ENCODE results near the gene JMJD1C. TPM values are rescaled to one million over a fixed set of nuclear protein-coding genes. Genes with fewer than 3 reads are reported as not detected.

Gene JMJD1C
- total RNA-seq, 1 donor from 2014 or later, result 34.6 TPM

DNA sequence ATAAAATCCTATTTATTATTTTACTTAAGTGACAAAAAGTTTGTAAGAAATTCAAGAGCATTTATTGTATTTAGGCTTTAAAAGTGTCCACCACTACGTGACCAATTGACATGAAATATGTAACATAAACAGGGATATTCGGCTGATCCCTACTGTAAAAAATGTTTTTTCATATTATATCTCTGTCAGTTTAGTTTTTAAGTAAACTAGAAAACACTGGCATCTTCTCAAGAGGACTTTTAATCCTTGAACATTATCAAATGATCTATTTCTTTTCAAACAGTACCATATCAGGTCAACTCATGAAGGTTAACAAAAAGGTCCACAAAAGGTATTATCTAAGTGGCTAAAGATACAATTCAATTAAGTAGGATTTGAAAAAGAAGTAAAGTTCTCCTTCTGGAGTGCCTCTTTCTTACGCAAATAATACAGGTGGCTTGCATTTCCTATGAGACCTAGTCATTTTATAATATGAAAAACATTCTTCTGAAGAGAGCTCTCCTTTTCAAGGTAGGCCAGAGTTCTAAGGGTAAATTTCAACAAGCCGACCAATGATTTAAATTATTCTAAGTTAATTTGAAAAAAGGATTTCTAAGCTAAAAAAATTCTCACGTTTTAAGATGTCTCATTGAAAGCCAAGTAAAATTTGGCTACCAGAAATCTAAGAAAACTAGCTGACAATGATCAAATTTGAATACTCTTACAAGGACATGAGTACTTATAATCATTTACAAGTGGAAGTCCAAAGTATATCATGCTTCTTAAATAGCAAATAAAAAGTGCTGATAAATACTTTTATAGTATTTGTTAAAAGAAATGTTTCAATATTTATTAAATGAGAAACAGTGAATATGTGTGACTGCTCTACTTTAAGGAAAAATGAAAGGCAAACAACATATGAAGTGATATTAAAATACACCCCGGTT, 199.1 kb downstream of the JMJD1C start:
- no peak for DNase-seq
- intact Hi-C loops (cut with micrococcal nuclease), result loop anchor here (10.0 kb wide), 1 partner anchor 52 kb away; no protein-coding TSS in a partner anchor
- peak overlapping the region; percentile 66 for H3K4me3 ChIP-seq
- TF ChIP-seq, protein P1, sequence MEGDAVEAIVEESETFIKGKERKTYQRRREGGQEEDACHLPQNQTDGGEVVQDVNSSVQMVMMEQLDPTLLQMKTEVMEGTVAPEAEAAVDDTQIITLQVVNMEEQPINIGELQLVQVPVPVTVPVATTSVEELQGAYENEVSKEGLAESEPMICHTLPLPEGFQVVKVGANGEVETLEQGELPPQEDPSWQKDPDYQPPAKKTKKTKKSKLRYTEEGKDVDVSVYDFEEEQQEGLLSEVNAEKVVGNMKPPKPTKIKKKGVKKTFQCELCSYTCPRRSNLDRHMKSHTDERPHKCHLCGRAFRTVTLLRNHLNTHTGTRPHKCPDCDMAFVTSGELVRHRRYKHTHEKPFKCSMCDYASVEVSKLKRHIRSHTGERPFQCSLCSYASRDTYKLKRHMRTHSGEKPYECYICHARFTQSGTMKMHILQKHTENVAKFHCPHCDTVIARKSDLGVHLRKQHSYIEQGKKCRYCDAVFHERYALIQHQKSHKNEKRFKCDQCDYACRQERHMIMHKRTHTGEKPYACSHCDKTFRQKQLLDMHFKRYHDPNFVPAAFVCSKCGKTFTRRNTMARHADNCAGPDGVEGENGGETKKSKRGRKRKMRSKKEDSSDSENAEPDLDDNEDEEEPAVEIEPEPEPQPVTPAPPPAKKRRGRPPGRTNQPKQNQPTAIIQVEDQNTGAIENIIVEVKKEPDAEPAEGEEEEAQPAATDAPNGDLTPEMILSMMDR (IDR thresholded peaks at IDR 0.05; ENCODE audit: borderline replicate concordance), result no peak
- peak overlapping the region; percentile 89 for H3K27ac ChIP-seq (replicated peaks)
- H3K9me3 ChIP-seq (replicated peaks), result no peaks in the 10 kb centered on the region
- no peaks in the 10 kb centered on the region for H3K36me3 ChIP-seq
- H3K27me3 ChIP-seq (ENCODE audit: low read depth), result no peaks in the 10 kb centered on the region
- H3K4me1 ChIP-seq, result peaks cover 56% of the 10 kb centered on the region

DNA sequence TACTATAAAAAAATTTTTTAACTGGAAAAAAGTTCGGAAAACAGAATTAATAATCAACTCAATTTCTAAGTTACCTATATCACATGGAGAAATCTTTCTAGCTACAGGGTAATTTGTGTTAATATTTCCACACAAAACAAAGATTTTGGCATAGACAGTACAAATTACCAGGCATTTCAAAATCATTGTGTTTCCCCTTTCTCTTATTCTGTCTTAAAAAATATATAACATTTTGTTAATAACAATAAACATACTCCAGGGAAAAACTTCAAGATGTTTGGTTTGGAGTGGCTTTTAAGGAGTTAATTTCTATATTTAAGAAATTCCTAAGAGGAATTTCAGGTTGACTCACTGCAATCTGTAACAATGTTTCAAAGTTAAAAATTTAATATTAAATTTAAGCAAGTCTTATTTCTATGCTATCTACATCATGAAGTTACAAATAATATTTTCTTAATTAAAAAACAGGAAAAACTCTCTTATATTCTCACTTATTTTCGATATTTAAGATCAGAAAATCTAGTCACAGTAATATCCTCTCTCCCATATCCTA, 200.0 kb downstream of the JMJD1C start:
- intact Hi-C loops (cut with micrococcal nuclease), result loop anchor here (10.0 kb wide), 1 partner anchor 51 kb away; no protein-coding TSS in a partner anchor
- peak overlapping the region; percentile 89 for H3K27ac ChIP-seq (replicated peaks)
- H3K9me3 ChIP-seq (replicated peaks), result no peaks in the 10 kb centered on the region
- peaks cover 5% of the 10 kb centered on the region for H3K36me3 ChIP-seq
- TF ChIP-seq, protein P1 (IDR thresholded peaks at IDR 0.05; ENCODE audit: borderline replicate concordance), result no peak
- DNase-seq, result no peak
- H3K27me3 ChIP-seq (ENCODE audit: low read depth), result no peaks in the 10 kb centered on the region
- H3K4me3 ChIP-seq, result peak overlapping the region; percentile 66
- H3K4me1 ChIP-seq, result peaks cover 64% of the 10 kb centered on the region

DNA sequence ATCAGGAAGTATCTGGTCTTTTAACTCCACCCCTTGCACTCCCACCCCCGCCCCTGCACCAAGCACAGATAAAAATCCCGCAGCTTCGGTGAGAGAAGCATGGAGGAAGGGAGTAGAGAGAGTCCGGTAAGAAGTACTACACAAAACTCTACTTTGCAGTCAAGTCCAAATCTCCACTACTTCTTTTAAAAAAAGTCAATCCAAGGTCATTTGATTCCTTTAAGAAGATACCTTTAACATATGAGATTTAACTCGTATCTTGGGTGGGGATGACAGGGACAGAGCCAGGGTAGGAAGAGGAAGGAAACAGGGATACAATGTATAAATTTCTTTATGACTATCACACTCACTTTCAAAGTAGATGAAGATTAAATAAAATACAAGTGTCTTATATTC, 200.6 kb downstream of the JMJD1C start:
- H3K27ac ChIP-seq (replicated peaks), result peak overlapping the region; percentile 89
- intact Hi-C loops (cut with micrococcal nuclease), result loop anchor here (10.0 kb wide), 1 partner anchor 50 kb away; no protein-coding TSS in a partner anchor
- H3K27me3 ChIP-seq (ENCODE audit: low read depth), result no peaks in the 10 kb centered on the region
- peaks cover 6% of the 10 kb centered on the region for H3K36me3 ChIP-seq
- H3K9me3 ChIP-seq (replicated peaks), result no peaks in the 10 kb centered on the region
- H3K4me3 ChIP-seq, result peak overlapping the region; percentile 66
- peaks cover 67% of the 10 kb centered on the region for H3K4me1 ChIP-seq
- TF ChIP-seq, protein P1 (IDR thresholded peaks at IDR 0.05; ENCODE audit: borderline replicate concordance), result no peak
- DNase-seq, result no peak

DNA sequence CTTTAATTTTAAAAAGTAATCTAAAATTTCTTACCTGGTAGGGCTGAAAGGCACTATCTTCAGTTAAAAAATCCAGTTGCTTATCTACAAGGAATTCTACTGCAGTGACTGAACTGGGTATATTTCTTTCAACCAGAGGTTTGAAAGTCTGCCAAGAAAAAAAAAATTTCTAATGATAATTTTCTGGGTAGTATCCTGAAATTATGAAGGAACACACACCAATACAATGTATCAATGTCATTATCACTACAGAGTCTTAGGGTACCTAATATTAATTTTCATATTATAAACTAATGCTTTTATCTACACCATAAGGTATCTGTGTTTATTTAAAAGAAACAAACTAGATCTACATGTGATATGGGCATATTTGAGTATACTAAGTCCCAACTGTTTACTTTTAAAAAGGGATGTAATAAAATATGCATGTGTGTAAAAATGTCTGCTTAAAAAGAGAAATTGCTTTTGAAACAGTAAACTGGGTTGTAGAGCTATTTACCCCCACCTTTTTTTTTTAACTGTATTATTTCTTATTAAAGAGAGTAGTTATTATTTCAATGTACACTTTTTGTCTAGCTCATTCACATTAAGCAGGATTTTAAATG, 201.1 kb downstream of the JMJD1C start:
- Histone ChIP-seq H3K4me1 (peaks cover 67% of the 10 kb centered on the region), H3K36me3 (peaks cover 6% of the 10 kb centered on the region), H3K27me3 (ENCODE audit: low read depth) (no peaks in the 10 kb centered on the region), H3K27ac (replicated peaks) (peak overlapping the region; percentile 89), H3K9me3 (replicated peaks) (no peaks in the 10 kb centered on the region), H3K4me3 (peak overlapping the region; percentile 66)
- intact Hi-C loops (cut with micrococcal nuclease), result loop anchor here (10.0 kb wide), 1 partner anchor 50 kb away; no protein-coding TSS in a partner anchor
- TF ChIP-seq, protein P1 (IDR thresholded peaks at IDR 0.05; ENCODE audit: borderline replicate concordance), result no peak
- no peak for DNase-seq

DNA sequence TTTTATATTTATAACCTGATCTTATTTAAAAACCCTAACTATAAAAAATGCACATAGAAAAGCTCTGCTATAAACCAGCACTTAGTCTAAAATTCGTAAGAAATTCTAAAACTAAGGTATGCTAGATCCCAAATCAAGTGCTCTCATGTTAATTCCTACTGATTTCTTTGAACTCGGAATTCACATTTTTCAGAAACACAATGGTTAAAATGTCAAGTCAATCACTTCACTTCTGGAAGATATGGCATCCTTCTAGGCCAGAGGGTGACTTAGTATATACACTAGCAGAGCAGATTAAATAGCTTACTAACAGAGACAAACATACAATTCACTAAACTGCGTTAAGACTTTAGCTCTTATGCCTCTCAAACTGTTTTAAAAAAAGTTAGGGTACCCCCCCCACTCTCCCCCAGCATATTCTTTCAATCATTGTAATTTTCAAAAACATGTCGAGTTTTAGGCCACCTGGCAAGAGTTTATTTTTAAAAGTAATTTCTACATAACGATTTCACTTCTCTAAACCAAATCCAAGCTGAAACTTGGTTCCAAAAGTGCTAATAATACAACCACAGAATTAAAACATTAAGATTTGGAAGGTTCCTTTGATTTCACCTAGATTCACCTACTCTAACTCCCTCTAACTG, 203.2 kb downstream of the JMJD1C start:
- H3K4me1 ChIP-seq, result peaks cover 80% of the 10 kb centered on the region
- peak overlapping the region; percentile 68 for H3K27ac ChIP-seq (replicated peaks)
- H3K9me3 ChIP-seq (replicated peaks), result no peaks in the 10 kb centered on the region
- no peaks in the 10 kb centered on the region for H3K27me3 ChIP-seq (ENCODE audit: low read depth)
- TF ChIP-seq, protein P1 (IDR thresholded peaks at IDR 0.05; ENCODE audit: borderline replicate concordance), result no peak
- H3K36me3 ChIP-seq, result peaks cover 6% of the 10 kb centered on the region
- H3K4me3 ChIP-seq, result no peak overlapping the region
- no peak for DNase-seq
- intact Hi-C loops (cut with micrococcal nuclease), result loop anchor here (10.0 kb wide), 1 partner anchor 48 kb away; no protein-coding TSS in a partner anchor
